ENCODE data around the gene FADS6.

Gene FADS6

GRCh38 chr17:74858672-74859458 lies 34.6 kb downstream of the FADS6 start:
- DNase-seq (ENCODE audit: low read depth) = no peak
- no peak for TF ChIP-seq CTCF (IDR thresholded peaks at IDR 0.05; ENCODE audit: low read length, missing control alignments)

GRCh38 chr17:74857191-74857590 lies 36.2 kb downstream of the FADS6 start:
- no peak for DNase-seq (ENCODE audit: low read depth)
- TF ChIP-seq CTCF (IDR thresholded peaks at IDR 0.05; ENCODE audit: low read length, missing control alignments) = no peak

More at GRCh38 chr17:74858672-74859458, 34.6 kb downstream of the FADS6 start:
- H3K4me3 ChIP-seq (replicated peaks; ENCODE audit: low read depth, low read length) = no peak overlapping the region

GRCh38 chr17:74856112-74856511 lies 37.3 kb downstream of the FADS6 start:
- H3K4me3 ChIP-seq (replicated peaks; ENCODE audit: low read depth, low read length) = no peak overlapping the region
- TF ChIP-seq CTCF (IDR thresholded peaks at IDR 0.05; ENCODE audit: low read length, missing control alignments) = no peak

More at GRCh38 chr17:74857191-74857590, 36.2 kb downstream of the FADS6 start:
- H3K4me3 ChIP-seq (replicated peaks; ENCODE audit: low read depth, low read length) = no peak overlapping the region

GRCh38 chr17:74855323-74855722 lies 38.1 kb downstream of the FADS6 start:
- DNase-seq (ENCODE audit: low read depth) = no peak
- TF ChIP-seq CTCF (IDR thresholded peaks at IDR 0.05; ENCODE audit: low read length, missing control alignments) = no peak
- H3K4me3 ChIP-seq (replicated peaks; ENCODE audit: low read depth, low read length) = no peak overlapping the region

More at GRCh38 chr17:74856112-74856511, 37.3 kb downstream of the FADS6 start:
- no peak for DNase-seq (ENCODE audit: low read depth)

GRCh38 chr17:74854792-74855191 lies 38.6 kb downstream of the FADS6 start:
- H3K4me3 ChIP-seq (replicated peaks; ENCODE audit: low read depth, low read length) = no peak overlapping the region
- DNase-seq (ENCODE audit: low read depth) = no peak
- no peak for TF ChIP-seq CTCF (IDR thresholded peaks at IDR 0.05; ENCODE audit: low read length, missing control alignments)

GRCh38 chr17:74853669-74854068 lies 39.8 kb downstream of the FADS6 start:
- no peak for TF ChIP-seq CTCF (IDR thresholded peaks at IDR 0.05; ENCODE audit: low read length, missing control alignments)
- no peak overlapping the region for H3K4me3 ChIP-seq (replicated peaks; ENCODE audit: low read depth, low read length)
- no peak for DNase-seq (ENCODE audit: low read depth)

GRCh38 chr17:74853048-74853397 lies 40.4 kb downstream of the FADS6 start:
- no peak for DNase-seq (ENCODE audit: low read depth)
- H3K4me3 ChIP-seq (replicated peaks; ENCODE audit: low read depth, low read length) = no peak overlapping the region
- no peak for TF ChIP-seq CTCF (IDR thresholded peaks at IDR 0.05; ENCODE audit: low read length, missing control alignments)

Measured in fibroblast of pulmonary artery (primary cell).